ENCODE results near the gene GPX4.
A peak's percentile ranks its signal among the peaks of the same experiment; 100 is the strongest.

GPX4 gene

GRCh38 chr19:1068009-1069001 is 35.5 kb upstream of the GPX4 start:
- no peak for DNase-seq (ENCODE audit: low spot score)

GRCh38 chr19:1069009-1069779 is 34.6 kb upstream of the GPX4 start:
- DNase-seq (ENCODE audit: low spot score): no peak

- DNase-seq (ENCODE audit: low spot score): no peak
These were observed 33.2 kb upstream of the GPX4 start for GRCh38 chr19:1070576-1070930.

- DNase-seq (ENCODE audit: low spot score): no peak
These were observed 32.6 kb upstream of the GPX4 start for GRCh38 chr19:1070931-1071791.

GRCh38 chr19:1072371-1073015 is 31.3 kb upstream of the GPX4 start:
- DNase-seq (ENCODE audit: low spot score): no peak

GRCh38 chr19:1073063-1073955 is 30.5 kb upstream of the GPX4 start:
- no peak for DNase-seq (ENCODE audit: low spot score)

- DNase-seq (ENCODE audit: low spot score): no peak
These were observed 29.8 kb upstream of the GPX4 start for GRCh38 chr19:1073956-1074517.

GRCh38 chr19:1074544-1075283 is 29.1 kb upstream of the GPX4 start:
- peak; percentile 70 for DNase-seq (ENCODE audit: low spot score)

GRCh38 chr19:1076046-1076386 is 27.8 kb upstream of the GPX4 start:
- no peak for DNase-seq (ENCODE audit: low spot score)

- DNase-seq (ENCODE audit: low spot score): no peak
These were observed 26.8 kb upstream of the GPX4 start for GRCh38 chr19:1076951-1077350.

GRCh38 chr19:1079566-1080111 is 24.2 kb upstream of the GPX4 start:
- DNase-seq (ENCODE audit: low spot score): peak; percentile 83

- DNase-seq (ENCODE audit: low spot score): no peak
These were observed 23.2 kb upstream of the GPX4 start for GRCh38 chr19:1080360-1081161.

GRCh38 chr19:1081301-1082164 is 22.3 kb upstream of the GPX4 start:
- DNase-seq (ENCODE audit: low spot score): peak; percentile 70

- DNase-seq (ENCODE audit: low spot score): peak; percentile 78
These were observed 21.4 kb upstream of the GPX4 start for GRCh38 chr19:1082165-1082927.

GRCh38 chr19:1082928-1083816 is 20.6 kb upstream of the GPX4 start:
- DNase-seq (ENCODE audit: low spot score): no peak
